ENCODE measurements around the gene NTF4. TPM values are rescaled to one million over a fixed set of nuclear protein-coding genes. Genes with fewer than 3 reads are reported as not detected.

NTF4 gene
- total RNA-seq, 1 experiment from 2014 or later = 1.7 TPM

DNA sequence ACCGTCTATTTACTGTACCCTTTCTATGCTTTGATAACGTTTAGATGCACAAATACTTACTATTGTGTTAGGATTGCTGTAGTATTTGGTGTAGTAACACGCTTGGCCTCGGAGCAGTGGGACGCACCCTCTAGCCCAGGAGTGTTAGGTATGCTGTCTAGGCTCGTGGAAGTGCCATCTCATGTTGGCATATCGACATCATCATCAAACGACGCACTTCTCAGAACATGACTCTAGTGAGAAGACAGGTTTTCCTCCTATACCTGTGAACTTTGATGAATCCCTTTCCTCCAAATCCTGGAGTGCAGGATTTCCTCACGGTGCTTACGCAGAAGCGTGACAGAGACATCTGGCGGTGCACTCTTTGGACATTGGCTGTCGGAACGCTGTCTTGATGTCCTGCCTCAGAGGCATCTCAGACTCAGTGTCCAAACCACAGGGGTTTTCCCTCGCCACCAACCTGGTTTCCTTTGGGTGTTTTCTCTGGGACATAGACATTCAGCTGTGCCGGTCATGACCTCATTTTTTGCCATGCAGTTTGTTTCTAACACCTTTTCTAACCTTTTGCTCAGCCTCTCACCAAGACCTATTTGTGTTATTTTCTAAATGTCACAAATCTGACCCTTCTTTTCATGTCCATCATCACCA lies 26.9 kb upstream of the NTF4 start:
- Histone ChIP-seq H2AFZ (ENCODE audit: low read depth, low read length, poor library complexity, severe bottlenecking) (no peak overlapping the region), H3K27me3 (ENCODE audit: insufficient read depth, low read length) (no peaks in the 10 kb centered on the region), H3K9me3 (ENCODE audit: control insufficient read depth in 1 of 2, insufficient read depth in 1 of 2, low read depth in 1 of 2, low read length in 2 of 2) (no peaks in the 10 kb centered on the region), H4K20me1 (ENCODE audit: insufficient read depth) (peaks cover 38% of the 10 kb centered on the region; the same call in 1 of the 2 replicates), H3K79me2 (ENCODE audit: insufficient read depth, low read length) (peaks cover 99% of the 10 kb centered on the region), H3K27ac (ENCODE audit: low read depth, low read length) (no peak overlapping the region), H3K4me3 (replicated peaks in 1 of 2; ENCODE audit: low read depth in 1 of 2, low read length in 2 of 2) (no peak overlapping the region), H3K4me1 (ENCODE audit: control insufficient read depth in 1 of 2, insufficient read depth in 2 of 2, low read length in 2 of 2) (peaks cover 3 to 12% of the 10 kb centered on the region in 2 experiments; a peak in 3 of 4 replicates), H3K4me2 (ENCODE audit: low read length) (no peak overlapping the region), H3K36me3 (ENCODE audit: control insufficient read depth in 1 of 2, insufficient read depth in 2 of 2, low read length in 2 of 2) (peaks cover 45 to 73% of the 10 kb centered on the region in 2 experiments), H3K9me2 (ENCODE audit: insufficient read depth) (no peaks in the 10 kb centered on the region), H3K9ac (ENCODE audit: low read length) (no peak overlapping the region)
- no peak for TF ChIP-seq ZFX (IDR thresholded peaks at IDR 0.05)
- TF ChIP-seq, protein P1, sequence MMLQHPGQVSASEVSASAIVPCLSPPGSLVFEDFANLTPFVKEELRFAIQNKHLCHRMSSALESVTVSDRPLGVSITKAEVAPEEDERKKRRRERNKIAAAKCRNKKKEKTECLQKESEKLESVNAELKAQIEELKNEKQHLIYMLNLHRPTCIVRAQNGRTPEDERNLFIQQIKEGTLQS (IDR thresholded peaks at IDR 0.05) = no peak
- DNase-seq (ENCODE audit: low read depth, low spot score) (no peak), ATAC-seq (no peak)
- CTCF ChIA-PET = no interaction called here
- no TSS peak for BruUV-seq (replicated peaks)
- intact Hi-C loops (cut with micrococcal nuclease) = no loop called here
- RAD21 ChIA-PET (ENCODE audit: low non-redundant PET in 1 of 2, low total read pairs in 2 of 2, uncharacterized antibody in 2 of 2, unreplicated experiment in 2 of 2) = no interaction called here
- POLR2A ChIA-PET = no interaction called here

DNA sequence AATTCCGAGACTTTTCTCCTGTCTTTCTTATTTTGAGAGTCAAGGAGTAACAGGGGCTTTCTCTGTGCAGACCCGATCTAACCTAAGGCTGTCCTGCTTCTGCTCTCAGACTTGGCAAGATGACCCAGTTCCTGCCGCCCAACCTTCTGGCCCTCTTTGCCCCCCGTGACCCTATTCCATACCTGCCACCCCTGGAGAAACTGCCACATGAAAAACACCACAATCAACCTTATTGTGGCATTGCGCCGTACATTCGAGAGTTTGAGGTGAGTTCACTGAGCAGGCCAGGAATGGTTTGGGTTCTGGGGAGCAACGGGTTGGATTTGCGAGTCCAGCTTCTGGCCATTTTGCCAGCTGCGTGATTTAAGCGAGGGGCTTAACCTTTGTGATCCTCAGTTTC lies 21.7 kb upstream of the NTF4 start:
- peaks cover 21 to 37% of the 10 kb centered on the region in 2 experiments for H3K36me3 ChIP-seq (ENCODE audit: control insufficient read depth in 1 of 2, insufficient read depth in 2 of 2, low read length in 2 of 2)
- TF ChIP-seq SRF (IDR thresholded peaks at IDR 0.05; ENCODE audit: low read depth) (no peak), SP1 (IDR thresholded peaks at IDR 0.05; ENCODE audit: low read depth) (no peak)
- H4K20me1 ChIP-seq (ENCODE audit: insufficient read depth) = peaks cover 35% of the 10 kb centered on the region; the same call in 1 of the 2 replicates
- DNase-seq (ENCODE audit: low read depth, low spot score) (no peak), ATAC-seq (no peak)
- H3K9ac ChIP-seq (ENCODE audit: low read length) = peak overlapping the region; percentile 78
- POLR2A ChIA-PET = no interaction called here
- no peaks in the 10 kb centered on the region for H3K9me2 ChIP-seq (ENCODE audit: insufficient read depth)
- H2AFZ ChIP-seq (ENCODE audit: low read depth, low read length, poor library complexity, severe bottlenecking) = no peak overlapping the region
- H3K4me1 ChIP-seq (ENCODE audit: control insufficient read depth in 1 of 2, insufficient read depth in 2 of 2, low read length in 2 of 2) = peaks cover 6 to 25% of the 10 kb centered on the region in 2 experiments
- CTCF ChIA-PET = interaction anchor here (0.8 kb wide), 1 partner anchor 11 kb away, joined by 3 read pairs; no protein-coding TSS in a partner anchor
- peak overlapping the region; percentile 94 for H3K27ac ChIP-seq (ENCODE audit: low read depth, low read length)
- peak overlapping the region; percentile 86 for H3K4me3 ChIP-seq (replicated peaks in 1 of 2; ENCODE audit: low read depth in 1 of 2, low read length in 2 of 2)
- RAD21 ChIA-PET (ENCODE audit: low non-redundant PET in 1 of 2, low total read pairs in 2 of 2, uncharacterized antibody in 2 of 2, unreplicated experiment in 2 of 2) = no interaction called here
- no peaks in the 10 kb centered on the region for H3K27me3 ChIP-seq (ENCODE audit: insufficient read depth, low read length)
- H3K79me2 ChIP-seq (ENCODE audit: insufficient read depth, low read length) = peaks cover 60% of the 10 kb centered on the region
- intact Hi-C loops (cut with micrococcal nuclease) = no loop called here
- H3K4me2 ChIP-seq (ENCODE audit: low read length) = peak overlapping the region; percentile 90
- BruUV-seq (replicated peaks) = no TSS peak
- no peaks in the 10 kb centered on the region for H3K9me3 ChIP-seq (ENCODE audit: control insufficient read depth in 1 of 2, insufficient read depth in 1 of 2, low read depth in 1 of 2, low read length in 2 of 2)
